ENCODE results near the gene PCNX3.
A peak's percentile ranks its signal among the peaks of the same experiment; 100 is the strongest.

- no peak for TF ChIP-seq JUND (IDR thresholded peaks at IDR 0.05; ENCODE audit: low read depth, low read length)
- TF ChIP-seq, protein P1, sequence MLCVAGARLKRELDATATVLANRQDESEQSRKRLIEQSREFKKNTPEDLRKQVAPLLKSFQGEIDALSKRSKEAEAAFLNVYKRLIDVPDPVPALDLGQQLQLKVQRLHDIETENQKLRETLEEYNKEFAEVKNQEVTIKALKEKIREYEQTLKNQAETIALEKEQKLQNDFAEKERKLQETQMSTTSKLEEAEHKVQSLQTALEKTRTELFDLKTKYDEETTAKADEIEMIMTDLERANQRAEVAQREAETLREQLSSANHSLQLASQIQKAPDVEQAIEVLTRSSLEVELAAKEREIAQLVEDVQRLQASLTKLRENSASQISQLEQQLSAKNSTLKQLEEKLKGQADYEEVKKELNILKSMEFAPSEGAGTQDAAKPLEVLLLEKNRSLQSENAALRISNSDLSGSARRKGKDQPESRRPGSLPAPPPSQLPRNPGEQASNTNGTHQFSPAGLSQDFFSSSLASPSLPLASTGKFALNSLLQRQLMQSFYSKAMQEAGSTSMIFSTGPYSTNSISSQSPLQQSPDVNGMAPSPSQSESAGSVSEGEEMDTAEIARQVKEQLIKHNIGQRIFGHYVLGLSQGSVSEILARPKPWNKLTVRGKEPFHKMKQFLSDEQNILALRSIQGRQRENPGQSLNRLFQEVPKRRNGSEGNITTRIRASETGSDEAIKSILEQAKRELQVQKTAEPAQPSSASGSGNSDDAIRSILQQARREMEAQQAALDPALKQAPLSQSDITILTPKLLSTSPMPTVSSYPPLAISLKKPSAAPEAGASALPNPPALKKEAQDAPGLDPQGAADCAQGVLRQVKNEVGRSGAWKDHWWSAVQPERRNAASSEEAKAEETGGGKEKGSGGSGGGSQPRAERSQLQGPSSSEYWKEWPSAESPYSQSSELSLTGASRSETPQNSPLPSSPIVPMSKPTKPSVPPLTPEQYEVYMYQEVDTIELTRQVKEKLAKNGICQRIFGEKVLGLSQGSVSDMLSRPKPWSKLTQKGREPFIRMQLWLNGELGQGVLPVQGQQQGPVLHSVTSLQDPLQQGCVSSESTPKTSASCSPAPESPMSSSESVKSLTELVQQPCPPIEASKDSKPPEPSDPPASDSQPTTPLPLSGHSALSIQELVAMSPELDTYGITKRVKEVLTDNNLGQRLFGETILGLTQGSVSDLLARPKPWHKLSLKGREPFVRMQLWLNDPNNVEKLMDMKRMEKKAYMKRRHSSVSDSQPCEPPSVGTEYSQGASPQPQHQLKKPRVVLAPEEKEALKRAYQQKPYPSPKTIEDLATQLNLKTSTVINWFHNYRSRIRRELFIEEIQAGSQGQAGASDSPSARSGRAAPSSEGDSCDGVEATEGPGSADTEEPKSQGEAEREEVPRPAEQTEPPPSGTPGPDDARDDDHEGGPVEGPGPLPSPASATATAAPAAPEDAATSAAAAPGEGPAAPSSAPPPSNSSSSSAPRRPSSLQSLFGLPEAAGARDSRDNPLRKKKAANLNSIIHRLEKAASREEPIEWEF (IDR thresholded peaks at IDR 0.05; ENCODE audit: insufficient replicate concordance, low read depth, low read length), result no peak
- TF ChIP-seq POLR2A (IDR thresholded peaks at IDR 0.05; ENCODE audit: low read depth, low read length), result peak; percentile 8; the same call in 1 of the 2 replicates
- TF ChIP-seq, protein P2, sequence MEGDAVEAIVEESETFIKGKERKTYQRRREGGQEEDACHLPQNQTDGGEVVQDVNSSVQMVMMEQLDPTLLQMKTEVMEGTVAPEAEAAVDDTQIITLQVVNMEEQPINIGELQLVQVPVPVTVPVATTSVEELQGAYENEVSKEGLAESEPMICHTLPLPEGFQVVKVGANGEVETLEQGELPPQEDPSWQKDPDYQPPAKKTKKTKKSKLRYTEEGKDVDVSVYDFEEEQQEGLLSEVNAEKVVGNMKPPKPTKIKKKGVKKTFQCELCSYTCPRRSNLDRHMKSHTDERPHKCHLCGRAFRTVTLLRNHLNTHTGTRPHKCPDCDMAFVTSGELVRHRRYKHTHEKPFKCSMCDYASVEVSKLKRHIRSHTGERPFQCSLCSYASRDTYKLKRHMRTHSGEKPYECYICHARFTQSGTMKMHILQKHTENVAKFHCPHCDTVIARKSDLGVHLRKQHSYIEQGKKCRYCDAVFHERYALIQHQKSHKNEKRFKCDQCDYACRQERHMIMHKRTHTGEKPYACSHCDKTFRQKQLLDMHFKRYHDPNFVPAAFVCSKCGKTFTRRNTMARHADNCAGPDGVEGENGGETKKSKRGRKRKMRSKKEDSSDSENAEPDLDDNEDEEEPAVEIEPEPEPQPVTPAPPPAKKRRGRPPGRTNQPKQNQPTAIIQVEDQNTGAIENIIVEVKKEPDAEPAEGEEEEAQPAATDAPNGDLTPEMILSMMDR (IDR thresholded peaks at IDR 0.05 in 2 of 3, conservative IDR thresholded peaks at IDR 0.05 in 1 of 3; ENCODE audit: control insufficient read depth in 2 of 3, extremely low read depth in 1 of 3, insufficient read depth in 1 of 3, low read depth in 3 of 3, low read length in 3 of 3), result no peak
- no peak for TF ChIP-seq MYC (IDR thresholded peaks at IDR 0.05; ENCODE audit: insufficient read depth, insufficient read length, insufficient replicate concordance, low read length, severe bottlenecking)
These were observed 2.6 kb downstream of the PCNX3 start for GRCh38 chr11:65617990-65618751.
